HK-2 (cell line): ENCODE data around the gene ELAC2.

Experiments
- DNase-seq: peaks from one replicate; pipeline ENCODE4 v3.0.0-alpha.2; 2018; ENCODE audit not compliant: unreplicated experiment

ELAC2 gene

DNA sequence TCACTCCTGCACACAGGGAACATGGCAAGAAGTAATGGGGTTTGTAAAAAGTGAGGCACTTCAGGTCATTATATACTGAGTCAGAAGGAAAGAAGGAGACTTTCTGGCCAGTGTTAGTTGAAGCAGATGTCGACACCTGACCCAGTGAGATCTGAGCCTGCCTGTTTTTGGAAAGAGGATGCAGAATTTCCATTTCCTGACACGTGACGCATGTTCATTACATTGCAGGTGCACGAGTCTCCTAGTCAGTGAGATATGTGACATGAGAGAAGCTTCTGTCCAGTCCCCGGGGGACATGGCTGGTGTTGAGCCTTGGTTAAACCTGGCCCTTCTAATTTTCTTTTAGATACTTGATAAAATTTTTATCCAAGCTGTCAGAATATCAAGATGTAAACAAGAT is 62.3 kb downstream of the ELAC2 start:
- no peak for DNase-seq

DNA sequence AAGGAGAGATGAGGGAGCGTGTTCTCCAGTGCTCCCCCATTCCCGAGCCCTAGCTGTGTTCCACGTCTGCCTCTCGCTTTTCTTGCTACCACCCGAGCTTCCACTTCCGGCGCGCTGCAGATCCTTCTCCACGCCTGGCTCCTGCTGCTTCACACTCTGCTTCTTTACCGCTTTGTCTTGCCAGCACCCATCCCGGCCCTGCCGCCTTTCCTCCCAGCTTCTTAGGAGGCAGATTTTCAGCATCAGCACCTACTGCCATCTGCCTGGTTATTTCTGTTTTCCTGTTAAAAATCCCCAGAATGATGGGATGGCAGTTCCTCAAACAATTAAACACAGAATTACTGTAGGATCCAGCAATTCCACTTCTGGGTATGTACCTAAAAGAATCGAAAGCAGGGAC is 64.7 kb downstream of the ELAC2 start:
- no peak for DNase-seq

DNA sequence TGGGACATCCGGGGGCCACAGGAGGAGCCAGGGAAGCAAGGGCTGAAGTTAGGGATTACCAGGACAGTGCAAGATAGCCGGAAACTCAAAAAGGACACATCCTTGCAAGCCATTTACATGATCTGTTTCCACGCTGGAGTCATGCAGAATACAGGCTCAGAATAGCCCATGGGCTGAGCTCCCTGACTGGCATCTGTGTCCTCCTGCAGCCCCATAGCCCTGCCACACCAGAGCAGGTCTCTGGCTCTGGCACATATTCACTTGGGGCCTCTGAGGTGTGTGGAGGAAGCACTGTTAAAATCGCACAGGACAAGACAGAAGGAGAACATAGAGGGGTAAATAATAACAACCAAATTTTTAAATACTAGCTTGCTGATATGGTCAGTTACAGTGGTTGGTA is 65.8 kb downstream of the ELAC2 start:
- DNase-seq: no peak

DNA sequence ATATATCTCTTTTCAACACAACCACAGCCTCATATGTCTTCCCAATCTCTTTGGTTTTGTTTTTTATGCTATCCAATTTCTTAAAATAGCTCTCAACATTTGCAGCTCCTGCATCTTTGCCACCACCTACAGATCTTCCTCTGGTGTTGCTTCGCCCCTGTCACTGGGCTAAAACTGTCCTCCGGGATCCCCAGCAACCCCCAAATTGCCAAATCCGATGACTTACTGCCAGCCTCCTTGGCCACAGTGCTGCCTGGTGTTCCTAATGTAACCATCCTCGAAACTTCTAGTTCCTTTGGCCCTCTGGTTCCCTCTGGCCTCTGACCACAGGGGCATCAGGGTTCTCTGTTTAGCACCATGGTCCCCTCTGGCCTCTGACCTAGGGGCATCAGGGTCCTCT is 70.8 kb downstream of the ELAC2 start:
- no peak for DNase-seq
